CD4-positive, alpha-beta T cell treated with Interleukin-12 subunit alpha and Interleukin-12 subunit beta, for 1 hour (primary cell): ENCODE results near the gene BDP1.
"Not testable (repeated sequence)": the region's sequence is repeated elsewhere in the genome, so short reads cannot be mapped to it uniquely, and the experiment has no call there.

Experiments
- DNase-seq: peaks from one replicate; pipeline ENCODE4 v3.0.0-alpha.2; 2020

BDP1 gene, protein sequence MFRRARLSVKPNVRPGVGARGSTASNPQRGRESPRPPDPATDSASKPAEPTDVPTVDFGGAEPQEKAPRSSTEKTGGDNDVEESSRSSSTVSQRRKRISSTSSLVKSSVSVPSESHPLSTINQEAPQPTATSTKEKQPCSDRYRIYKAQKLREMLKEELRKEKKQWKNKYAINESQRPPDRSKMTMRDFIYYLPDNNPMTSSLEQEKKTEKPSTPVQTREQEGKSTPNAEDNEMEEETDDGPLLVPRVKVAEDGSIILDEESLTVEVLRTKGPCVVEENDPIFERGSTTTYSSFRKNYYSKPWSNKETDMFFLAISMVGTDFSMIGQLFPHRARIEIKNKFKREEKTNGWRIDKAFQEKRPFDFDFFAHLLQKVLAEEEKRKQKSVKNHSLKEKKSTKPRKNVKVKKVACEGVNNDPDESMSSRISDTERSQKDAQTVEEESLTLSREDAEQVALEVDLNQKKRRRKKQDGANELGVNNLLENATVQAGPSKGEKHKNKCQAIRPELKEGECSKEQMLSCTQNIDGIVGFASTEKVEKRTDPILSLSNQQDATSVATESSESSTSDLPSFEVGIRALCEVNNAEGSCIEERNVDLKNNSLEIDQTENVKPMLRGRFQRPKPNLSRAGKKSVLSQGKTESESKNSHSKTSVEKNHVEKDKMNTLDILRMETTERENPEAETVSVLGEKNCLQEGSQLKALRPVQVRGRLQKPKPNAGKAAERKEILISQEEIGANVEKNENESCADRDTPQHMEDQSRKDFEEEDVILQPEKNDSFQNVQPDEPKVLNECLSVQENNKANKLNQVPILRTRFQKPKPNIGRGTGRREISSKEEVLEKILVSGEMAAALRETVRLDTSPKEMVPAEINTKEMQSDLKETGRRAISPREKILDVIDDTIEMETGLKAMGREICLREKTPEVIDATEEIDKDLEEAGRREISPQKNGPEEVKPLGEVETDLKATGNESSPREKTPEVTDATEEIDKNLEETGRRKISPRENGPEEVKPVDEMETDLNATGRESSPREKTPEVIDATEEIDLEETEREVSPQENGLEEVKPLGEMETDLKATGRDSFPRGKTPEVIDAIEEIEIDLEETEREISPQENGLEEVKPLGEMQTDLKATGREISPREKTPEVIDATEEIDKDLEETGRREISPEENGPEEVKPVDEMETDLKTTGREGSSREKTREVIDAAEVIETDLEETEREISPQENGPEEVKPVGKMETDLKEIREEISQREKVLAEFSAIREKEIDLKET (N-terminal part only)

DNA sequence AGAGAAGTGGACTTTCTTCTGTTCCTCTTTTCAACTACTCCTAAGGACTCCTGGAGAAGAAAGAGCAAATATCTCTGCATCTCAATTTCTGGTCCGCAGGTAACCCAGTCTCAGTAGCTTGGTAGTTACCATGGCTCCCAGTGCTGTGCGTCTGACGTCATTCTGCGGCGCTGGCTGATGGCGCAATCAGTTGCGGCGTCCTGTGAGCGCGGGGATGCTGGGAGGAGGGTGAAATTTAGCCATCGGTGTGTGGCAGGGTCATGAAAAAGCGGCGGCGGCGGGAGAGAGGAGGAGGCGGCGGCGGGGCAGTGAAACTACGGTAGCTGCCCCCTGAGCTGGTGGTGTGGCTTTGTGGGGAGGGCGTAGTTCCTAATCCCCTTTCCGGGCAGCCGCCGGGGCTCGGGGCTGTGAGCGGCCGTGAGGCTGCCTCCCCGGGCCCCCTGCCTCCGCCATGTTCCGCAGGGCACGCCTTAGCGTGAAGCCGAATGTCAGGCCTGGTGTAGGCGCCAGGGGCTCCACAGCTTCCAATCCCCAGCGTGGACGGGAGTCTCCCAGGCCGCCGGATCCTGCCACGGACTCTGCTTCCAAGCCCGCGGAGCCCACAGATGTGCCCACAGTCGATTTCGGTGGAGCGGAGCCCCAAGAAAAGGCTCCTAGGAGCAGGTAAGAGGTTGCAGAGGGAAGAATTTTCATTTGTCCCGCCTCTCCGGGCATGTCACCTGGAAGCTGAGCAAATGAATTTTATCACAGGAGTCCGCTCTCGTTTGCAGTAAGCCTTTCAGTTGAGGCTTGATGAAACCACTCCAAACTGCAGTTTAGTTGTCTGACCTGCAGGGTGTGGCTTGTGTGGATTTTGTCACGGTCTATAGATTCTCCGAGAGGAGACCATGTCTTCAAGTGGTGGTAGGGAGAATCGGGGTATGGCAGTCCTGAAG is at the start of gene BDP1:
TSS of gene BDP1 (plus strand) at position 225 of the 935 bp plus-strand sequence. CDS start at position 452, 227 bp downstream.
- DNase-seq, result peak; percentile 96

DNA sequence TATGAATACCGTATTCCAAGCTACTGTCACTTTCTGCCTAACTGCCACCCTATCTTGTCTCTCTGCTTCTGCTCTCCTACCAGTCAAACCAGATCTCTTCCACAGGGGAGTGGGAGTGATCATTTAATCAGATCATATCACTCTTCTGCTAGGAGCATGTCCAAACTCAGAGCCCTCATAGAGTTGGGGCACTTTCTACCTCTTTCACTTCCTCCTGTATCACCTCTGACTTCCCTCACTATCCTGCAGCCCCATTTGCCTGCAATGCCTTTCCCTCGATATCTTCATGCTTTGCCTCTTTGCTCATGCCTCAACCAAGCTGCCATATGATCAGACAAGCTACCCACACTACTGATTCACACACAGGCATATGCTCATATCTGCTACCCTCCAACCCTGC is 45.4 kb upstream of the BDP1 start:
- not testable (repeated sequence) for DNase-seq

DNA sequence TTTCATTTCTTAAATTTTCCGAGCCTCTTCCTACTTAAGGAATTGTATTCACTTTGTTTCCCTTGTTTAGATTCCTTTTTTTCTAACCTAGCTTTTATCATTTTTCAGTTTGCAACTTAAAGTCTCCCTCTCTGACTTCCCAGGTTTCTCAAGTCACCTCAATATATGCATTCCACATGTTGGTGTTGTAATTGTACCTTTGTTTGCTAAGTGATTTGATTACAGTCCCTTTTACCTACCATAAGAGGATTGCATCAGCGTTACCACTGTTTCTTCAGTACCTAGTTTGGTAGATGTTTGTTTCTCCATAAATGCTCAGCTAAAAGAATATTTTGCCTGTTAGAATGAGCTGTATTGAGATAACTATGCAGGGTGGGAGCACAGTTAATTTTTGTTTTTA is 39.8 kb upstream of the BDP1 start:
- DNase-seq, result not testable (repeated sequence)

DNA sequence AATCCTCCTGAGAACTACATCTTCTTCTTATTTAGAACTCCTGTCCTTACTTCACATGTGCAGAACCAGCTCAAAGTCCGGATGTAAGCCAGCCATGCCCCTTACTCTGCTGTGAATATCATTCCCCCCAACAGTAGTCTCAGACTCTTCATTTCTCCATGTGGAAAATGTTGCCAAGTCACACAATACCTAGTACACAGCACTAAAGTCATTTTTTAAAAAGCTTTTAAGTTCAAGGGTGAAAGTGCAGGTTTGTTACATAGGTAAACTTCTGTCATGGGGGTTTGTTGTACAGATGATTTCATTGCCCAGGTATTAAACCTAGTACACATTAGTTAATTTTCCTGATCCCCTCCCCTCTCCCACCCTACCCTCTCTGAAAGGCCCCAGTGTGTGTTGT is 37.4 kb upstream of the BDP1 start:
- not testable (repeated sequence) for DNase-seq

DNA sequence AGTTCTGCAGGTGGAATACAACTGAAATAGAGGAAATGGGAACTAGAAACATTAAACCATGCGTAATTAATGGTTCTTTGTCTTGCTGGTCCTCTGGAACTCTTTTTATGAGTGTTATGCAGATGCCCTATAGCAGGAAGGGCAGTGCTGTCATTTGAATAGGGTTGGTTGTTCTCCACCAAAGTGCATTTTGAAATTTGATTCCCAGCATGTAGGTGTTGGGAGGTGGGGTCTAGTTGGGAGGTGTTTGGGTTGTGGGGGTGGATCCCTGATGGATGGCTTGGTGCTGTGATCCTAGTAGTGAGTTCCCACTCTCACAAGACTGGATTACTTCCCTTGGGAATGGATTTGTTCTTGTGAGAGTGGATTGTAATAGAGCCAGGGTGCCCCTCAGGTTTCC is 34.2 kb upstream of the BDP1 start:
- not testable (repeated sequence) for DNase-seq

DNA sequence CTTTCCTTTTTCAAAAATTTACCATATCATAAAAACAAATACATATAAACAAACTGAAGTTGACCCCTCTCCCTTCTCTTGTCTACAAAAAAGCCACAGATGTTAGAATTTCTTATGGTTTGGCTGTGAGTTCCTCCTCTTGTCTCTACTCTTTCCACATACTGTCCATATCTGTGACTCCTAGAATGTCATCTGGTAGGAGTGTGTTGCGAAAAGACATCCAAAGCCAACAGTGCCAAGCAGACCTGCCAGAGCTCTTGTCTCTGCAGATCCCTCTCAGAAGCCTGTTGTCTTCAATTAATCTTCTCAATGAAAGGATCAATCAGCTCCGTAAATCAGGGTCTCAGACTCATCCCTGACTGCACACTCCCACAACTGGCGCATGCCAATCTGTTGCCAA is 31.6 kb upstream of the BDP1 start:
- not testable (repeated sequence) for DNase-seq

DNA sequence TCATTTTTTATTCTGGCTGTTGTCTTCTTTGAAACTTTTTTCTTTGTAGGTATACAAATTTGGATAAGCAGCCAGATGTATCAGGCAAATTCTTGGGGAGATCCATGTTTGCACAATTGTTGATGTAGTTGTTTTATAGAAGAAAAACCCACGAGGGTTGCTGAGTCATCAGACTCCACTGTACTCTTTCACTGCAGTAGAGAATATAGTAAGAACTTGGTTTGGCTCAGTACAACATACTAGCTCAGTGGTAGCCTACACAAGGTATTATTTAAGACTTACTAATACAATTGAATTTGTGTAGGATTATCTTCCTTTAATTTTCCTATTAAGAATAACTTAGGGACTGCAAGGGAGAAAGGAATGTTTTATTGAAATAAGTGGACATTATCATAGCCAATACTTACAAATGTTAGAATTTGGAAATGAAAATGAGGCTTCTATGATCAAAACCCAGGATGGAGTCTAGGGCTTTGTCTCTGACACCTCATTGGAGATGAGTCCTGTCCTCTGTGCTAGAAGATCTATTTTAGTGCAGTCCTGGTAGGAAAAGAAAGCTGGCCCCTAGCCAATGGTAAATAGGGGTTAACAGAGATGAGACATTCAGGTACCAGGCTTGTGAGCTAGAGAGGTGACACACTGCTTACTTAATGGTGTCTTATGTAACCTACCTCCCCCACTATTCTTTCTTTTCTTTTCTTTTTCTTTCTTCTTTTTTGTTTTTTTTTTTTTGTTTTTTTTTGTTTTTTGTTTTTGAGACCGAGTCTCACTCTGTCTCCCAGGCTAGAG is 28.6 kb upstream of the BDP1 start:
- DNase-seq, result not testable (repeated sequence)

DNA sequence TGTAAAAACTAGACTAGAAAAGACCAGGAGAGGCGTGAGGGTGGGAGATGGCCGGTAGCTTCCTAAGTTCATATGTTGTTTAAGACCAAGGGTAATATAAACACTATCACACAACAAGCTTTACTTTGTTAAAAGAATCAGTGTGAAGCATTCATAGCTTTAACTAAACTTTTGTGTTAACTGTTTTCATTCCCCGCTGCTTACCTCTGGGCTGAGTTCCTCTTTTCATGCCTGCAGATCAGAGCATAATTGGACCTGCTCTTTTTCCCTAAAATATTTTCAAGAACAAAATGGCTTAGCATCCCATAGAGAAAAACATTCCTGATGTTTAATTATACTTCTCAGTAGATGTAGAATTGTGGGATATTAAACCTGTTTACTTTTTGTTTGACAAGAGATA is 23.0 kb upstream of the BDP1 start:
- DNase-seq, result not testable (repeated sequence)

DNA sequence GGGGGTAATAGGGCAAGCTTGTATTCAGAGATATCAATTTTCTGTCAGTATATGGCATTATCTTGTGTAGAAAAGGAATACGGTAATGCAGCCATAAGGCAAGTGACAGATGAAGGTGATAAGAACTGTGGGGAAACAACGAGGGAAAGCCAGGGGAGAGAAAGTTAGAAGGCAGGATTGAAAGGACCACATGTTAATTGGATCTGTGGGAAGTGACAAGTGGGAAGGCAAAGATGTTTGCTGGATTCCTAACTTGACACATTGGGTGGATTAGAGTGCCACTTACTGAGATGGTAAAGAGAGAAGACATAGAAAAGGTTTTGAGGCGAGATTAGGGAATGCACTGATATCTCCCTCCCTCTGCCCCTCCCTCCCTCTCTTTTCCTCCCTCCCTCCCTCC is 20.6 kb upstream of the BDP1 start:
- DNase-seq, result not testable (repeated sequence)

DNA sequence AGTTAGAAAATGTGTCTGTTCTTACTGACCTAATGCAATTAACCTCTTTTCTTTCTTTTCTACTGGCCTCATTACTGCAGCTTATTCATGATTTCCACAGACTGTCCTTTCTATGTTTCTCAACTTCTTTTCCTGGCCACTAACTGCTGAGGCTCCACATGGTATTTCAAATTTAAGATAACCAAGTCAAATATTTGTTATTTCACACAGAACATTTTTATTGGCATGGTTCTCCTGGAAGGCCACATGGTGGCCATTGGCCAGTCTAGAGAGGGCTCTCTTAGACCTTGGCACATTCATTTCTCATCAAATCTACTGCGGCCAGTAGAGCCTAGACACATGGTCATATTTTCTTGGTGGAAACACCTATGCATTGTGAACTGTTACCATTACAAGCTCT is 13.9 kb upstream of the BDP1 start:
- not testable (repeated sequence) for DNase-seq

DNA sequence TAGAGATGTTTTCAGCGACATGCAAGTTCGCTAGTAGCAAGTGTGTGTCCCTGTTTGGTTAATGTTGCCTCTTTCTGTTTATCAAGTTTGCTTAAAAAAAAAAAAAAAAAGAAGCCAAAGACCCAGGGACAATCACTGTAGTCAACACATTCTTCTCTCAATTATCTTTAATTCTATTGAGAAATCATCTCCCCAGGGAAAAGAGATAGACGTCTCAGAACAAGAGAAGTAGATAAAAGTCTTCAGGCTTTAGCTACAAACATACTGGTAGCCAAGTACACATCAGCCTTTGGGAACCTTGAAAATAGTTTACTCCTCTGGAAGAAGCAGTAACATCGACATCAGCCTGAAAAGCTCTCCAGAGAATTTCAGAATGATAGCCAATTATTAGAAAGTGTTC is 11.6 kb upstream of the BDP1 start:
- not testable (repeated sequence) for DNase-seq

DNA sequence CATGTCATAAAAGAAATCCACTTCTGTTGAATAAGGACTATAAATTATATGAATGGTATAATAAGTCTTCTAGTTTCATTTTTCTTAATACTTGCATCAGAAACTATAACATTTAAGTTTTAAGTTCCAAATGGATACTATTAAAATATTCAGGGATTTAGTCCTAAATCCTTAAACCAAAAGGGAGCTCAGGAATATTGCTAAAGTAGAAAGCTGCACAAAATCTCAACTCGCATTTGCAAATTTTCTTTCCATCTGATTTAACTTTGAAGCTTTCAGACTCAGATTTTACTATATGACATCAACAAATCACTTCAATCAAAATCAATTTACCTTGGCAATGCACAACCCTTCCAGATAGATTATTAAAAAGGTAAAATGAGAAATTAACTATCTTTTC is 10.4 kb upstream of the BDP1 start:
- not testable (repeated sequence) for DNase-seq

DNA sequence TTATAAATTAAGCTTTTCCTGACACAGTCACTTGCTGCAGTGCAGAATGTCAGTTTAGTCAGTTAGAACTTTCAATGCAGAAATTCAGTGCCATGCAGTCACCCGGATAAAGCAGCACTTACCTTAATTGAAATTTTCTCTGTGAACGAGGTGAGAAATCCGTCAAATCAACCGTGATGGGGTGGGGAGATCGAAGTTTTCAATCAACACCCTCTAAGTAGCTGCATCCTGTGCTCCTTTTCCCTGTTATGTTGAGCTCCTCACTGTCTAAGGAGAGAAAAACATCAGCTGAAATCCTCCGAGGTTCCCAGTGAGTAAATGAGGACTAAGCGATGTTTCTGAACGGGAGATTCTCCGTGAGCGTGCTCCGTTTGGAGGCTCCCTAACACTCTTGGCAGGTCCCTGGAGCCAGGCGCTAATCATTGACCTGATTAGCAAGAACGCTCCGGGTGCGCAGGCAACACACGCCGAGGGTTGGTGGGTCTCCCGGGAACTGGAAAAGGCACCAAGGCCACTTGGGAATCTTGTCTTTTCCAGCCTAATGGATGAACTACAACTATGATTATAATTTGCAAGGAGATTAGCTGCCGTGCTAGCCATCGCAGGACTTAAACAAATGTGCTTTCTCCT is 9.8 kb upstream of the BDP1 start:
- not testable (repeated sequence) for DNase-seq

DNA sequence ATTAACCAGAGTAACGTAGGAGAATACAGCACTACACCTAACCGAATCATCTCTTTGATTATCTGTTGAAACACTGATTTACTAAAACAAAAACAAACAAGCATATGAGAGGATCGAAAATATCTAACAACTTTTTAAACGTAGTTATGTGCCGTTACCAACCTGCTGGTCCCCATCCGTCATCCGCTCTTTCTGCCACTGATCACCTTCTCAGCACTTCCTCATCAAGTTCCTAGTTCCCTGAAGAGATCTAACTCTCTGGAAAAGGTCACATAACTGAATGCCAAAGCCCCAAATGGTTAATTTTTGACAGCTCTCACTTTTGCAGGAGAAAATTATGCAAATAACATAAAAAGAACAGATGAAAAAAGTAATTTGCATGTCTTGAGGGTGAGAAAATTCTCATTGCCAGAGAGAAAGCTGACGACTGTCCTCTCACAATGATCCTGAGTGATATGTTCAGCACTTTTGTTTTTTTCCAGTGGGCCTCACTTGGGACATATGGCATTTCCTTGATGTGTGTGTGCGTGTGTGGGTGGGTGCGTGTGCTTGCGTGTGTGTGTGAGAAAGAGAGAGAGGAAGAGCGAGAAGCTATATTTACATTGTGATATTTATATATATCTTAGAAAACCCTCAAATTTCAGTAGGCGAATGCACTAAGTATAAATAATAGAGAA is 8.8 kb upstream of the BDP1 start:
- DNase-seq, result not testable (repeated sequence)

DNA sequence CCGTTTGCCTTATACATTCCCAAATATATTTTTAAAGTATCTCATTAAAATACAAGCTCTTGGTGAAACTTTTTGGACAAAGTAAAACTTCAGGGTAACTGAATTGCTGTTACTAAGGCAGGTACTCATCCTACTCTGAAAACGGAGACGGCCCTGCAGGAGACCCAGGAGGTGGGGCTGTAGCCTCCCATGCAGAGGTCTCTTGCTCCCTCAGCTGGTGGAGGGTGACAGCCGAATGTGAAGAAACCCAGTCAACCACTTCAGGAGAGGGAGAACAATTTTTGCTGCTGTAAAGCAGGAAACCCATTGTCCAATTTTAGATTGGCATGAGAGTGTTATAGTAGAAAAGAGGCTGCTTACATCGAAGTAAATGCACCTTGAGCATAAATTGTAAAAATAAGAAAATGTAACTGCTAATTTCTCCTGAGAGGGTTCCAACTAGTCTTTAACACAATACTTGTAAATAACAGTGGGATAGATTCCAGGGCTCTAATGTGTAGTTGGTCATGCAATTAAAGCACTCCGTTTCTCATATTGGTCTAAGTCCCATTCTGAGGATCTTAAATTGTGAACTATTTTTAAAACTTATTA is 8.1 kb upstream of the BDP1 start:
- peak; percentile 54 for DNase-seq

DNA sequence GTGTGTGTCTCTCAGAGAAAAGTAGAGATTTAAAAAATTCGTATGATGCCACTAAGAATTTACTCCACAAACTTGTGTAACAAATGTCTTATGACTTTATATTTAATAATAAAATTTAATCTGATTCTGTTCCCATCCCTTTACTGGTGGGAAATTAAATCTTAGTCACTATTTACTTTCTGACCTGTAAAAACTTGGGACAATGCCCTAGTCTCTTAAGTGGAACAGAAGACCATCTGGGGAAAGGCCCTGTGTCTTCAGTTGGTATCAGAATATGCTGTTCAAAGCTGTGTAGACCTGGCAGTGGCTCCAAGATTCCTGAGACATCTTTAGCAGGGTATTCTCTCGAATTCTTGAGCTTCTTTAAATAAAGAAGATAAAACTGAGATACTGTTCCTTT is 2.6 kb upstream of the BDP1 start:
- no peak for DNase-seq

DNA sequence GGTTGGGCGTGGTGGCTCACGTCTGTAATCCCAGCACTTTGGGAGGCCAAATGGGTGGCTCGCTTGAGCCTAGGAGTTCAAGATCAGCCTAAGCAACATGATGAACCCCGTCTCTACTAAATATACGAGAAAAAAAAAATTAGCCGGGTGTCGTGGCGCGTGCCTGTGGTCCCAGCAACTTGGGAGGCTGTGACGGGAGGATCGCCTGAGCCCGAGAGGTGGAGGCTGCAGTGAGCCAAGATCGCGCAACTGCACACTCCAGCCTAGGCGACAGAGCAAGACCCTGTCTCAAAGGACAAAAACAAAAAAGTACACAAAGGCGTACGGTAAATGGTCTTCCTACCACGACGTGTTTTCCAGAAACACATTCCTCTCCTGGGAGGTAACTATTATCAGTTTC is 538 bp upstream of the BDP1 start:
- no peak for DNase-seq

DNA sequence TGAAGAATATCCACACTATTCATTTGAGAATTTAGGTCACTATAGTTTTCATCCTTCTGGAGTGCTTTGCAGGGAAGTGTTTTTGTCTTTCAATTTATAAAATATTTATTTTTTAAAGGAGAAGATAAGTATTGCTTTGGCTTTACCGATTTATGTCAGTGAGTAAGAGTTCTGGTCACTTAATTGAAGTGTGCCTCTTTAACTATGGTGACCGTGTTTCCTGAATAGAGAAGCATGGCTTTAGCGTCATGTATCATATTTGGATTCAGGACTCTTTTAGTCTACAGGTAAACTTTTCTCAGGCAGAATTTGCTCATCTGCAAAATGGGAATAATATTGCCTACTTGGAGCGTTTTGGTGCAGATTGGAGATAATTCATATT is 902 bp downstream of the BDP1 start:
- no peak for DNase-seq

DNA sequence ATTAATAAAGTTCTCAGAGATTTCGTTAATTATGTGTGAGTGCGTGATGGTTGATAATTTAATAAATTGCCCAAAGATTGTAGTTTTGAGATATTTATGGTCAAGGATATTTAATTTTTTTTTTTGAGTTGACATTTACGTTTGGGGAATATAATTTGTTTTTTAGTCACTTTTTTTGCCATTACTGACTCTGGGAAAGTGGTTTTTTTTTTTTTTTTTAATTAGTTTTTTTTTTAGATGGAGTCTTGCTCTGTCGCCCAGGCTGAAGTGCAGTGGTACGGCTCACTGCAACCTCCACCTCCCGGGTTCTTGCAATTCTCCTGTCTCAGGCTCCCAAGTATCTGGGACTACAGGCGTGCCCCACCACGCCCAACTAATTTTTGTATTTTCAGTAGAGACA is 1.7 kb downstream of the BDP1 start:
- DNase-seq, result no peak

DNA sequence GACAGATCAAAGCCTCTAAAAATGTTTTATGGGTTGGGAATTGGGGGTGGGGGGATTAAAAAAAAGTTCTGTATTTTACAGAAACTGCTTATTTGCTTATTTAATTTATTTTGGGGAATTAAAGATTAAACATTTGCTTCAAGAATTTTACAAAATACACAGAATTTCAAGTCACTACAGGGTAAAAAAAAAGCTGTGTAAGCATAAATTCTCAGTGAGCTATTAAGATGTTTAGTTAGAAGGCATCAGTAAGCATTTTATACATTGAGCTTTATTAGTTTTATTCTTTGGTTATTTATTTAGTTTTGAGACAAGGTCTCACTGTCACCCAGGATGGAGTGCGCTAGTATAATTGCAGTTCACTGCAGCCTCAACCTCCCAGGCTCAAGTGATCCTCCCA is 5.2 kb downstream of the BDP1 start:
- no peak for DNase-seq
